OCI-LY1 (cell line): ENCODE measurements around the gene PHOX2B.
A peak's percentile ranks its signal among the peaks of the same experiment; 100 is the strongest.

ENCODE experiments used
- H2AFZ ChIP-seq: fragments of 200-600 bp; sonication (generic), shearing (Covaris generic); 2 replicates; pipeline ENCODE4 v1.6.0; 2014; ENCODE audit warnings: antibody characterized with exemption, mild to moderate bottlenecking, low read length
- H3F3A ChIP-seq: fragments of 200-600 bp; sonication (generic), shearing (Covaris generic); 2 replicates; pipeline ENCODE4 v1.6.0; 2014; ENCODE audit warnings: mild to moderate bottlenecking, antibody characterized with exemption, low read length, moderate library complexity; ENCODE audit not compliant: insufficient read depth
- H3K27ac ChIP-seq: fragments of 200-600 bp; sonication (generic); 2 replicates; pipeline ENCODE4 v1.5.1; 2014; ENCODE audit warnings: low read length, mixed run types, mild to moderate bottlenecking, low read depth; ENCODE audit not compliant: poor library complexity, severe bottlenecking
- H3K27me3 ChIP-seq: fragments of 200-600 bp; sonication (generic); 2 replicates; pipeline ENCODE4 v1.6.0; 2014; ENCODE audit warnings: antibody characterized with exemption, mild to moderate bottlenecking, low read length, moderate library complexity; ENCODE audit not compliant: insufficient read depth
- H3K36me3 ChIP-seq: fragments of 200-600 bp; sonication (generic); 2 replicates; pipeline ENCODE4 v1.6.1; 2014; ENCODE audit warnings: mild to moderate bottlenecking, antibody characterized with exemption, low read length, moderate library complexity, mixed read lengths; ENCODE audit not compliant: insufficient read depth
- H3K4me1 ChIP-seq: fragments of 200-600 bp; sonication (generic); 2 replicates; pipeline ENCODE4 v1.5.1; 2014; ENCODE audit warnings: mild to moderate bottlenecking, low read length, moderate library complexity; ENCODE audit not compliant: insufficient read depth, severe bottlenecking
- H3K4me2 ChIP-seq: fragments of 200-600 bp; sonication (generic), shearing (Covaris generic); 2 replicates; pipeline ENCODE4 v1.6.1; 2014; ENCODE audit warnings: low read length
- H3K4me3 ChIP-seq: fragments of 200-600 bp; sonication (generic); 2 replicates; pipeline ENCODE4 v1.5.1; 2014; ENCODE audit warnings: low read length, low read depth, mild to moderate bottlenecking, mixed read lengths; ENCODE audit not compliant: poor library complexity, severe bottlenecking
- H3K79me2 ChIP-seq: fragments of 200-600 bp; shearing (Covaris generic); 2 replicates; pipeline ENCODE4 v1.6.1; 2016; ENCODE audit warnings: mixed run types, low read length, mixed read lengths; ENCODE audit not compliant: insufficient read depth
- H3K9ac ChIP-seq: fragments of 200-600 bp; sonication (generic), shearing (Covaris generic); 2 replicates; pipeline ENCODE4 v1.6.1; 2014; ENCODE audit warnings: mild to moderate bottlenecking, low read length, mixed read lengths
- H3K9me2 ChIP-seq: fragments of 200-600 bp; sonication (generic), shearing (Covaris generic); 2 replicates; pipeline ENCODE4 v1.6.1; 2014; ENCODE audit warnings: low read depth, mild to moderate bottlenecking, low read length, mixed read lengths
- H3K9me3 ChIP-seq: fragments of 200-600 bp; shearing (Covaris generic); 2 replicates; pipeline ENCODE4 v1.6.1; 2014; ENCODE audit warnings: low read length, mixed read lengths
- H4K20me1 ChIP-seq: fragments of 200-600 bp; sonication (generic), shearing (Covaris generic); 2 replicates; pipeline ENCODE4 v1.6.0; 2016; ENCODE audit warnings: mild to moderate bottlenecking, low read length; ENCODE audit not compliant: insufficient read depth
- EZH2 ChIP-seq: fragments of 200-600 bp; sonication (generic), shearing (Covaris generic); IDR thresholded peaks from 2 replicates; pipeline ENCODE4 v1.8.0; 2017; ENCODE audit warnings: borderline replicate concordance, mixed run types, mild to moderate bottlenecking, antibody characterized with exemption, low read length, moderate library complexity, mixed read lengths
- TF ChIP-seq, protein P1 (sequence below): fragments of 200-600 bp; sonication (generic), shearing (Covaris generic); IDR thresholded peaks from 2 replicates; pipeline ENCODE4 v1.5.1; 2017; ENCODE audit warnings: mild to moderate bottlenecking, antibody characterized with exemption, low read length, moderate library complexity, mixed read lengths

Gene PHOX2B

GRCh38 chr4:41751449-41752061 lies 3.0 kb upstream of the PHOX2B start:
- H4K20me1 ChIP-seq = no peaks in the 10 kb centered on the region
- H3K27ac ChIP-seq = no peak overlapping the region
- H3K27me3 ChIP-seq = no peaks in the 10 kb centered on the region
- TF ChIP-seq, protein P1, sequence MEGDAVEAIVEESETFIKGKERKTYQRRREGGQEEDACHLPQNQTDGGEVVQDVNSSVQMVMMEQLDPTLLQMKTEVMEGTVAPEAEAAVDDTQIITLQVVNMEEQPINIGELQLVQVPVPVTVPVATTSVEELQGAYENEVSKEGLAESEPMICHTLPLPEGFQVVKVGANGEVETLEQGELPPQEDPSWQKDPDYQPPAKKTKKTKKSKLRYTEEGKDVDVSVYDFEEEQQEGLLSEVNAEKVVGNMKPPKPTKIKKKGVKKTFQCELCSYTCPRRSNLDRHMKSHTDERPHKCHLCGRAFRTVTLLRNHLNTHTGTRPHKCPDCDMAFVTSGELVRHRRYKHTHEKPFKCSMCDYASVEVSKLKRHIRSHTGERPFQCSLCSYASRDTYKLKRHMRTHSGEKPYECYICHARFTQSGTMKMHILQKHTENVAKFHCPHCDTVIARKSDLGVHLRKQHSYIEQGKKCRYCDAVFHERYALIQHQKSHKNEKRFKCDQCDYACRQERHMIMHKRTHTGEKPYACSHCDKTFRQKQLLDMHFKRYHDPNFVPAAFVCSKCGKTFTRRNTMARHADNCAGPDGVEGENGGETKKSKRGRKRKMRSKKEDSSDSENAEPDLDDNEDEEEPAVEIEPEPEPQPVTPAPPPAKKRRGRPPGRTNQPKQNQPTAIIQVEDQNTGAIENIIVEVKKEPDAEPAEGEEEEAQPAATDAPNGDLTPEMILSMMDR = peak; percentile 42; the same call in 1 of the 2 replicates
- no peak for TF ChIP-seq EZH2
- H3K9ac ChIP-seq = no peak overlapping the region
- H2AFZ ChIP-seq = no peak overlapping the region
- no peaks in the 10 kb centered on the region for H3F3A ChIP-seq
- no peak overlapping the region for H3K4me3 ChIP-seq
- no peaks in the 10 kb centered on the region for H3K79me2 ChIP-seq
- no peaks in the 10 kb centered on the region for H3K9me2 ChIP-seq
- no peaks in the 10 kb centered on the region for H3K36me3 ChIP-seq
- no peak overlapping the region for H3K4me2 ChIP-seq
- H3K9me3 ChIP-seq = no peaks in the 10 kb centered on the region
- H3K4me1 ChIP-seq = no peaks in the 10 kb centered on the region

DNA sequence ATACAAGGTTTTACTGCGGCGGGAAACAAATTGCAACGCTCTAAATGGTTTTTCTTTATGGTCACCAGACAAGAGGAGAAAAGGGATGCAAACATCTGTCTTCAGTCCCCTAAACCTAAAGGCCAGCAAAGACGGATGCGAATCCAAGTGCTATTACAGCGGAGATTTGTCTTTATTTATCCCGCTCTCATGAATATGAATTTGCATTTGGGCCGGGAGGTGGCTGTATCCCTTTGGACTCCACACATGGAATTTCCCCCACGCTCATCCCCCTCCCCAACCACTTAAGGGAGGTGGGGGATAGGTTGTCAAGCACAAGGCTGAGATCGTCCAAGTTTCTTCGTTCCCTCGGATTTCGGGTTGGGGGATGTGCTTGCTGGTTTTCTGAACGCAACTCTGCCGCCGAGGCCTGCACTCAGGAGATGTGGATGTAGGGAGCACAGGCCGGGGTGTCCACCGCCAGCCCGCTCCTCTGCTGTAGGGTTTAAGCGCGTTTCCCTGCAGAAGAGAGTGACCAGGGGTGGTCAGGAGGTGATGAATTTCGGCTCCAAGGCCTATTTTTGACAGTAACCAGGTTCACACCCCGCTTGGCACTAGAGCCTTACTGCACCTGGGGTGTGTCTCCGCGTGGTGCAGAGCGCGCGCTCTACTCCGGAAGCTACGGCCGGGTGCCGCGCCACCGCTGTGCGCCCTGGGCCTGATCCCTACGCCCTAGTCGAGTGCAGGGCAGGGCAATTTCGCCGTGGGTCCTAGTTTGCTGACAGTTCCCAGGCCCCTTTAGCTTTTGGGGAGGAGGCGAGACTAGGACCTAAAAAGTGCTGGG lies 2.3 kb upstream of the PHOX2B start:
- Histone ChIP-seq H2AFZ (no peak overlapping the region), H3K9ac (no peak overlapping the region), H3K4me2 (no peak overlapping the region), H3K79me2 (no peaks in the 10 kb centered on the region), H3K4me1 (no peaks in the 10 kb centered on the region), H3K9me2 (no peaks in the 10 kb centered on the region), H3K36me3 (no peaks in the 10 kb centered on the region), H3K27me3 (no peaks in the 10 kb centered on the region), H3K9me3 (no peaks in the 10 kb centered on the region), H4K20me1 (no peaks in the 10 kb centered on the region), H3K4me3 (no peak overlapping the region), H3F3A (no peaks in the 10 kb centered on the region), H3K27ac (no peak overlapping the region)
- no peak for TF ChIP-seq EZH2
- TF ChIP-seq, protein P1 = no peak

- Histone ChIP-seq H3K27me3 (no peaks in the 10 kb centered on the region), H3K4me2 (no peak overlapping the region), H3K27ac (no peak overlapping the region), H3K9me2 (no peaks in the 10 kb centered on the region), H3K4me1 (no peaks in the 10 kb centered on the region), H3K36me3 (no peaks in the 10 kb centered on the region), H4K20me1 (no peaks in the 10 kb centered on the region), H3F3A (no peaks in the 10 kb centered on the region), H2AFZ (no peak overlapping the region), H3K4me3 (no peak overlapping the region), H3K79me2 (no peaks in the 10 kb centered on the region), H3K9ac (no peak overlapping the region), H3K9me3 (no peaks in the 10 kb centered on the region)
- TF ChIP-seq, protein P1 = no peak
- TF ChIP-seq EZH2 = no peak
Measured at GRCh38 chr4:41750121-41750625, 1.6 kb upstream of the PHOX2B start.
